ENCODE measurements around the gene PCDHGA1. TPM values are rescaled to one million over a fixed set of nuclear protein-coding genes. Genes with fewer than 3 reads are reported as not detected.

Gene PCDHGA1
- total RNA-seq, 1 experiment from 2014 or later = 0.04 TPM

DNA sequence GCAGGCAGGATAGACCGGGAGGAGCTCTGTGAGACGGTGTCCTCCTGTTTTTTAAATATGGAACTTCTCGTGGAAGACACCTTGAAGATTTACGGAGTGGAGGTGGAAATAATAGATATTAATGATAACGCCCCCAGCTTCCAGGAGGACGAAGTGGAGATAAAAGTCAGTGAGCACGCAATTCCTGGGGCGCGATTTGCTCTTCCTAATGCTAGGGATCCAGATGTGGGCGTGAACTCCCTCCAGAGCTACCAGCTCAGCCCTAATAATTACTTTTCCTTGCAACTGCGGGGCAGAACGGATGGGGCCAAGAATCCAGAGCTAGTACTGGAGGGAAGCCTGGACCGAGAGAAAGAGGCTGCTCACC, 91.2 kb downstream of the PCDHGA1 start:
- Histone ChIP-seq H3K9me3 (ENCODE audit: low read length) (no peaks in the 10 kb centered on the region), H3K36me3 (ENCODE audit: low read depth, low read length) (no peaks in the 10 kb centered on the region; the same call in 1 of the 2 replicates), H3K27ac (ENCODE audit: low read length) (no peak overlapping the region), H3K4me1 (ENCODE audit: insufficient read depth, low read length) (no peaks in the 10 kb centered on the region), H2AFZ (ENCODE audit: low read length) (no peak overlapping the region), H3K27me3 (ENCODE audit: low read length) (no peaks in the 10 kb centered on the region), H3K4me2 (ENCODE audit: low read length) (no peak overlapping the region), H4K20me1 (ENCODE audit: low read length) (no peaks in the 10 kb centered on the region), H3K9me2 (replicated peaks; ENCODE audit: low read length) (no peaks in the 10 kb centered on the region), H3F3A (ENCODE audit: low read length, unreplicated experiment) (no peaks in the 10 kb centered on the region), H3K4me3 (ENCODE audit: low read length) (no peak overlapping the region), H3K9ac (ENCODE audit: low read length) (no peak overlapping the region), H3K79me2 (ENCODE audit: low read length) (no peaks in the 10 kb centered on the region)
- POLR2A ChIA-PET (ENCODE audit: unreplicated experiment) = no interaction called here
- no peak for DNase-seq
- BruUV-seq (replicated peaks) = no TSS peak
- CTCF ChIA-PET = interaction anchor here (0.6 kb wide), 1 partner anchor 250 kb away, joined by 3 read pairs; no protein-coding TSS in a partner anchor
- ATAC-seq = no peak
- intact Hi-C loops (cut with micrococcal nuclease) = no loop called here
- TF ChIP-seq EZH2phosphoT487 (IDR thresholded peaks at IDR 0.05; ENCODE audit: borderline replicate concordance, low read length) (no peak), EZH2 (IDR thresholded peaks at IDR 0.05; ENCODE audit: low read length, unreplicated experiment) (no peak)

DNA sequence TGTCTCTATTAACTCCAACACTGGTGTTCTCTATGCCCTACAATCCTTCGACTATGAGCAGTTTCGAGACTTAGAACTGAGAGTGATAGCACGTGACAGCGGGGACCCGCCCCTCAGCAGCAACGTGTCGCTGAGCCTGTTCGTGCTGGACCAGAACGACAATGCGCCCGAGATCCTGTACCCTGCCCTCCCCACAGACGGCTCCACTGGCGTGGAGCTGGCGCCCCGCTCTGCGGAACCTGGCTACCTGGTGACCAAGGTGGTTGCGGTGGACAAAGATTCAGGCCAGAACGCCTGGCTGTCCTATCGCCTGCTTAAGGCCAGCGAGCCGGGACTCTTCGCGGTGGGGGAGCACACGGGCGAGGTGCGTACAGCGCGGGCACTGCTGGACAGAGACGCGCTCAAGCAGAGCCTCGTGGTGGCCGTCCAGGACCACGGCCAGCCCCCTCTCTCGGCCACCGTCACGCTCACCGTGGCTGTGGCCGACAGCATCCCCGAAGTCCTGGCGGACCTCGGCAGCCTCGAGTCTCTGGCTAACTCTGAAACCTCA, 92.5 kb downstream of the PCDHGA1 start:
- CTCF ChIA-PET = no interaction called here
- H3K79me2 ChIP-seq (ENCODE audit: low read length) = no peaks in the 10 kb centered on the region
- no peaks in the 10 kb centered on the region for H4K20me1 ChIP-seq (ENCODE audit: low read length)
- no peak overlapping the region for H3K9ac ChIP-seq (ENCODE audit: low read length)
- no peaks in the 10 kb centered on the region; the same call in 1 of the 2 replicates for H3K36me3 ChIP-seq (ENCODE audit: low read depth, low read length)
- BruUV-seq (replicated peaks) = no TSS peak
- no peaks in the 10 kb centered on the region for H3K9me2 ChIP-seq (replicated peaks; ENCODE audit: low read length)
- H3K4me1 ChIP-seq (ENCODE audit: insufficient read depth, low read length) = no peaks in the 10 kb centered on the region
- no peak overlapping the region for H3K4me2 ChIP-seq (ENCODE audit: low read length)
- DNase-seq (no peak), ATAC-seq (no peak)
- no peaks in the 10 kb centered on the region for H3K27me3 ChIP-seq (ENCODE audit: low read length)
- no peaks in the 10 kb centered on the region for H3F3A ChIP-seq (ENCODE audit: low read length, unreplicated experiment)
- no peaks in the 10 kb centered on the region for H3K9me3 ChIP-seq (ENCODE audit: low read length)
- no peak overlapping the region for H3K4me3 ChIP-seq (ENCODE audit: low read length)
- H3K27ac ChIP-seq (ENCODE audit: low read length) = no peak overlapping the region
- TF ChIP-seq, protein P1, sequence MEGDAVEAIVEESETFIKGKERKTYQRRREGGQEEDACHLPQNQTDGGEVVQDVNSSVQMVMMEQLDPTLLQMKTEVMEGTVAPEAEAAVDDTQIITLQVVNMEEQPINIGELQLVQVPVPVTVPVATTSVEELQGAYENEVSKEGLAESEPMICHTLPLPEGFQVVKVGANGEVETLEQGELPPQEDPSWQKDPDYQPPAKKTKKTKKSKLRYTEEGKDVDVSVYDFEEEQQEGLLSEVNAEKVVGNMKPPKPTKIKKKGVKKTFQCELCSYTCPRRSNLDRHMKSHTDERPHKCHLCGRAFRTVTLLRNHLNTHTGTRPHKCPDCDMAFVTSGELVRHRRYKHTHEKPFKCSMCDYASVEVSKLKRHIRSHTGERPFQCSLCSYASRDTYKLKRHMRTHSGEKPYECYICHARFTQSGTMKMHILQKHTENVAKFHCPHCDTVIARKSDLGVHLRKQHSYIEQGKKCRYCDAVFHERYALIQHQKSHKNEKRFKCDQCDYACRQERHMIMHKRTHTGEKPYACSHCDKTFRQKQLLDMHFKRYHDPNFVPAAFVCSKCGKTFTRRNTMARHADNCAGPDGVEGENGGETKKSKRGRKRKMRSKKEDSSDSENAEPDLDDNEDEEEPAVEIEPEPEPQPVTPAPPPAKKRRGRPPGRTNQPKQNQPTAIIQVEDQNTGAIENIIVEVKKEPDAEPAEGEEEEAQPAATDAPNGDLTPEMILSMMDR (conservative IDR thresholded peaks at IDR 0.05; ENCODE audit: low read depth, low read length) = no peak
- TF ChIP-seq EZH2phosphoT487 (IDR thresholded peaks at IDR 0.05; ENCODE audit: borderline replicate concordance, low read length) (no peak), EZH2 (IDR thresholded peaks at IDR 0.05; ENCODE audit: low read length, unreplicated experiment) (no peak)
- no peak overlapping the region for H2AFZ ChIP-seq (ENCODE audit: low read length)
- POLR2A ChIA-PET (ENCODE audit: unreplicated experiment) = no interaction called here
- intact Hi-C loops (cut with micrococcal nuclease) = no loop called here

DNA sequence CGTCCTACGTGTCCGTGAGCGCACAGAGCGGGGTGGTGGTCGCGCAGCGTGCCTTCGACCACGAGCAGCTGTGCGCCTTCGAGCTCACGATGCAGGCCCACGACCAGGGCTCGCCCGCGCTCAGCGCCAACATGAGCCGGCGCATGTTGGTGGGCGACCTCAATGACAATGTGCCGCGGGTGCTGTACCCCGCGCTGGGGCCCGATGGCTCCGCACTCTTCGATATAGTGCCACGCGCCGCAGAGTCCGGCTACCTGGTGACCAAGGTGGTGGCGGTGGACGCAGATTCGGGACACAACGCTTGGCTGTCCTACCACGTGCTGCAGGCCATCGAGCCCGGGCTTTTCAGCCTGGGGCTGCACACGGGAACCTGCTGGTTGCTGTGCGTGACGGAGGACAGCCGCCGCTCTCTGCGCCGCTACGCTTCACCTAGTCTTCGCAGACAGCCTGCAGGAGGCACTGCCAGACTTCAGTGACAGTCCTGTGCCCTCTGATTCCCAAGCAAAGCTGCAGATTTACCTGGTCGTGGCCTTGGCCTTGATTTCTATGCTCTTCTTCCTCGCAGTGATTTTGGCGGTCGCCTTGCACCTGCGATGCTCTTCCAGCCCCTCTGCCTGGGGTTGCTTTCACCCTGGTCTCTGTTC, 97.6 kb downstream of the PCDHGA1 start:
- ChIA-PET POLR2A (ENCODE audit: unreplicated experiment) (no interaction called here), CTCF (no interaction called here)
- Histone ChIP-seq H3K27ac (ENCODE audit: low read length) (no peak overlapping the region), H3K36me3 (ENCODE audit: low read depth, low read length) (no peaks in the 10 kb centered on the region), H3K4me2 (ENCODE audit: low read length) (no peak overlapping the region), H2AFZ (ENCODE audit: low read length) (no peak overlapping the region), H3F3A (ENCODE audit: low read length, unreplicated experiment) (no peaks in the 10 kb centered on the region), H3K9ac (ENCODE audit: low read length) (no peak overlapping the region), H3K4me1 (ENCODE audit: insufficient read depth, low read length) (no peaks in the 10 kb centered on the region), H4K20me1 (ENCODE audit: low read length) (no peaks in the 10 kb centered on the region), H3K79me2 (ENCODE audit: low read length) (no peaks in the 10 kb centered on the region), H3K9me3 (ENCODE audit: low read length) (0 out of 2 replicates have a peak, but pooled peaks cover 4% of the 10 kb centered on the region), H3K9me2 (replicated peaks; ENCODE audit: low read length) (no peaks in the 10 kb centered on the region), H3K4me3 (ENCODE audit: low read length) (no peak overlapping the region), H3K27me3 (ENCODE audit: low read length) (no peaks in the 10 kb centered on the region)
- TF ChIP-seq, protein P1 (conservative IDR thresholded peaks at IDR 0.05; ENCODE audit: low read depth, low read length) = no peak
- no peak for TF ChIP-seq EZH2phosphoT487 (IDR thresholded peaks at IDR 0.05; ENCODE audit: borderline replicate concordance, low read length)
- no TSS peak for BruUV-seq (replicated peaks)
- ATAC-seq (no peak), DNase-seq (no peak)
- intact Hi-C loops (cut with micrococcal nuclease) = no loop called here
